Dendritic cell treated with granulocyte-macrophage colony-stimulating factor and Interleukin-4, amounts not matched to agents 40 ng/mL and 50 ng/mL, for 4 days (primary cell): ENCODE measurements around the gene CASZ1.

Experiments
- H3K27ac Mint-ChIP-seq: one replicate; pipeline ENCODE4 v1.8.0; 2022; ENCODE audit warnings: mild to moderate bottlenecking, mixed read lengths
- H3K27me3 Mint-ChIP-seq: one replicate; pipeline ENCODE4 v1.8.0; 2022; ENCODE audit warnings: mild to moderate bottlenecking, mixed read lengths
- H3K36me3 Mint-ChIP-seq: one replicate; pipeline ENCODE4 v1.8.0; 2022; ENCODE audit warnings: low read depth, mixed read lengths
- H3K4me1 Mint-ChIP-seq: one replicate; pipeline ENCODE4 v1.8.0; 2022; ENCODE audit warnings: low read depth, mixed read lengths
- H3K4me3 Mint-ChIP-seq: one replicate; pipeline ENCODE4 v1.8.0; 2022; ENCODE audit warnings: mild to moderate bottlenecking, moderate library complexity, mixed read lengths
- H3K9me3 Mint-ChIP-seq: one replicate; pipeline ENCODE4 v1.8.0; 2022; ENCODE audit warnings: mixed read lengths
- intact Hi-C: fragments of 100-400 bp; cut with micrococcal nuclease; formaldehyde crosslinking; loops from one replicate; pipeline ENCODE4 v1.15.0; 2022

Gene CASZ1

GRCh38 chr1:10691075-10691739 lies 105.2 kb downstream of the CASZ1 start:
- intact Hi-C loops = loop anchor here (5.0 kb wide), 1 partner anchor 179 kb away; no protein-coding TSS in a partner anchor
- H3K4me3 Mint-ChIP-seq = no peak overlapping the region
- H3K4me1 Mint-ChIP-seq = peaks cover 44% of the 10 kb centered on the region

GRCh38 chr1:10690484-10690883 lies 106.0 kb downstream of the CASZ1 start:
- H3K27ac Mint-ChIP-seq = no peak overlapping the region
- H3K4me1 Mint-ChIP-seq = peaks cover 43% of the 10 kb centered on the region
- no peak overlapping the region for H3K4me3 Mint-ChIP-seq
- no peaks in the 10 kb centered on the region for H3K9me3 Mint-ChIP-seq
- no peaks in the 10 kb centered on the region for H3K36me3 Mint-ChIP-seq
- intact Hi-C loops = loop anchor here (5.0 kb wide), 1 partner anchor 178 kb away; no protein-coding TSS in a partner anchor
- peaks cover 14% of the 10 kb centered on the region for H3K27me3 Mint-ChIP-seq

More at GRCh38 chr1:10691075-10691739, 105.2 kb downstream of the CASZ1 start:
- Mint-ChIP-seq H3K27ac (no peak overlapping the region), H3K36me3 (no peaks in the 10 kb centered on the region), H3K27me3 (peaks cover 19% of the 10 kb centered on the region), H3K9me3 (no peaks in the 10 kb centered on the region)

GRCh38 chr1:10688409-10688786 lies 108.0 kb downstream of the CASZ1 start:
- Mint-ChIP-seq H3K4me3 (no peak overlapping the region), H3K9me3 (no peaks in the 10 kb centered on the region), H3K4me1 (peaks cover 36% of the 10 kb centered on the region), H3K36me3 (no peaks in the 10 kb centered on the region), H3K27me3 (peaks cover 10% of the 10 kb centered on the region), H3K27ac (no peak overlapping the region)
- intact Hi-C loops = no loop called here

- no peak overlapping the region for H3K27ac Mint-ChIP-seq
- intact Hi-C loops = no loop called here
- peaks cover 31% of the 10 kb centered on the region for H3K4me1 Mint-ChIP-seq
- no peak overlapping the region for H3K4me3 Mint-ChIP-seq
- H3K36me3 Mint-ChIP-seq = no peaks in the 10 kb centered on the region
- peaks cover 7% of the 10 kb centered on the region for H3K27me3 Mint-ChIP-seq
- H3K9me3 Mint-ChIP-seq = no peaks in the 10 kb centered on the region
These were observed 108.6 kb downstream of the CASZ1 start for GRCh38 chr1:10687782-10688408.

GRCh38 chr1:10687251-10687651 lies 109.2 kb downstream of the CASZ1 start:
- peaks cover 25% of the 10 kb centered on the region for H3K4me1 Mint-ChIP-seq
- H3K4me3 Mint-ChIP-seq = no peak overlapping the region
- no peak overlapping the region for H3K27ac Mint-ChIP-seq
- no peaks in the 10 kb centered on the region for H3K36me3 Mint-ChIP-seq
- H3K9me3 Mint-ChIP-seq = no peaks in the 10 kb centered on the region
- peaks cover 6% of the 10 kb centered on the region for H3K27me3 Mint-ChIP-seq
- intact Hi-C loops = no loop called here

GRCh38 chr1:10686404-10687040 lies 109.9 kb downstream of the CASZ1 start:
- Mint-ChIP-seq H3K4me1 (peaks cover 19% of the 10 kb centered on the region), H3K27me3 (peaks cover 9% of the 10 kb centered on the region), H3K27ac (no peak overlapping the region), H3K36me3 (no peaks in the 10 kb centered on the region), H3K4me3 (no peak overlapping the region), H3K9me3 (no peaks in the 10 kb centered on the region)
- intact Hi-C loops = no loop called here

GRCh38 chr1:10685808-10686403 lies 110.5 kb downstream of the CASZ1 start:
- peaks cover 12% of the 10 kb centered on the region for H3K27me3 Mint-ChIP-seq
- H3K27ac Mint-ChIP-seq = no peak overlapping the region
- no peaks in the 10 kb centered on the region for H3K36me3 Mint-ChIP-seq
- H3K4me1 Mint-ChIP-seq = peaks cover 19% of the 10 kb centered on the region
- no peaks in the 10 kb centered on the region for H3K9me3 Mint-ChIP-seq
- intact Hi-C loops = no loop called here
- H3K4me3 Mint-ChIP-seq = no peak overlapping the region

- H3K36me3 Mint-ChIP-seq = no peaks in the 10 kb centered on the region
These were observed 111.1 kb downstream of the CASZ1 start for GRCh38 chr1:10685196-10685807.

GRCh38 chr1:10684221-10684620 lies 112.2 kb downstream of the CASZ1 start:
- Mint-ChIP-seq H3K4me1 (peaks cover 24% of the 10 kb centered on the region), H3K27ac (no peak overlapping the region), H3K4me3 (no peak overlapping the region), H3K27me3 (peaks cover 11% of the 10 kb centered on the region), H3K9me3 (no peaks in the 10 kb centered on the region), H3K36me3 (no peaks in the 10 kb centered on the region)
- intact Hi-C loops = no loop called here

More at GRCh38 chr1:10685196-10685807, 111.1 kb downstream of the CASZ1 start:
- Mint-ChIP-seq H3K27ac (no peak overlapping the region), H3K27me3 (peaks cover 12% of the 10 kb centered on the region), H3K4me1 (peaks cover 23% of the 10 kb centered on the region), H3K9me3 (no peaks in the 10 kb centered on the region), H3K4me3 (no peak overlapping the region)
- intact Hi-C loops = no loop called here

GRCh38 chr1:10682449-10683309 lies 113.8 kb downstream of the CASZ1 start:
- H3K27me3 Mint-ChIP-seq = peaks cover 6% of the 10 kb centered on the region
- no peak overlapping the region for H3K4me3 Mint-ChIP-seq
- H3K27ac Mint-ChIP-seq = no peak overlapping the region
- H3K36me3 Mint-ChIP-seq = no peaks in the 10 kb centered on the region
- peaks cover 10% of the 10 kb centered on the region for H3K4me1 Mint-ChIP-seq
- intact Hi-C loops = no loop called here
- H3K9me3 Mint-ChIP-seq = no peaks in the 10 kb centered on the region

- peaks cover 5% of the 10 kb centered on the region for H3K4me1 Mint-ChIP-seq
- H3K36me3 Mint-ChIP-seq = no peaks in the 10 kb centered on the region
- no peaks in the 10 kb centered on the region for H3K9me3 Mint-ChIP-seq
- no peak overlapping the region for H3K27ac Mint-ChIP-seq
- H3K27me3 Mint-ChIP-seq = peaks cover 6% of the 10 kb centered on the region
- intact Hi-C loops = no loop called here
- H3K4me3 Mint-ChIP-seq = no peak overlapping the region
These were observed 114.4 kb downstream of the CASZ1 start for GRCh38 chr1:10682108-10682445.

GRCh38 chr1:10681296-10682107 lies 114.9 kb downstream of the CASZ1 start:
- H3K27ac Mint-ChIP-seq = no peak overlapping the region
- H3K4me3 Mint-ChIP-seq = no peak overlapping the region
- no peaks in the 10 kb centered on the region for H3K9me3 Mint-ChIP-seq
- H3K27me3 Mint-ChIP-seq = peaks cover 6% of the 10 kb centered on the region
- intact Hi-C loops = no loop called here
- H3K36me3 Mint-ChIP-seq = no peaks in the 10 kb centered on the region
- H3K4me1 Mint-ChIP-seq = peaks cover 5% of the 10 kb centered on the region
